RWPE2 (cell line): Measurements from ENCODE around the gene FBXO45.

Source experiments
- ATAC-seq: fragments of 200-7000 bp; cut with Tn5 transposase; 3 replicates; pipeline ENCODE4 v1.9.1; 2021; ENCODE audit warnings: low read depth
- DNase-seq: peaks from one replicate; pipeline ENCODE4 v3.0.0-alpha.2; 2020; ENCODE audit warnings: low spot score
- H3K27ac ChIP-seq: fragments of 450-650 bp; 2 replicates; pipeline ENCODE4 v1.5.1; 2017; ENCODE audit warnings: mild to moderate bottlenecking; ENCODE audit not compliant: poor library complexity, severe bottlenecking
- H3K27me3 ChIP-seq: fragments of 250-450 bp; sonication (Bioruptor Pico); 2 replicates; pipeline ENCODE4 v1.5.1; 2021; ENCODE audit warnings: mild to moderate bottlenecking, moderate library complexity; ENCODE audit not compliant: insufficient read depth, poor library complexity, severe bottlenecking
- H3K36me3 ChIP-seq: fragments of 250-450 bp; sonication (Bioruptor Pico); 2 replicates; pipeline ENCODE4 v1.5.1; 2020; ENCODE audit warnings: low read depth, mild to moderate bottlenecking, moderate library complexity
- H3K4me1 ChIP-seq: fragments of 250-450 bp; sonication (Bioruptor Pico); 2 replicates; pipeline ENCODE4 v1.5.1; 2021; ENCODE audit warnings: mild to moderate bottlenecking, moderate library complexity; ENCODE audit not compliant: insufficient read depth, poor library complexity, severe bottlenecking
- H3K4me3 ChIP-seq: fragments of 250-450 bp; sonication (Bioruptor Pico); 2 replicates; pipeline ENCODE4 v1.5.1; 2021; ENCODE audit warnings: mild to moderate bottlenecking, moderate library complexity; ENCODE audit not compliant: severe bottlenecking
- H3K9me3 ChIP-seq: fragments of 250-450 bp; sonication (Bioruptor Pico); 2 replicates; pipeline ENCODE4 v1.5.1; 2021; ENCODE audit warnings: mild to moderate bottlenecking, moderate library complexity; ENCODE audit not compliant: severe bottlenecking
- CTCF ChIP-seq: fragments of 450-650 bp; IDR thresholded peaks from one replicate; pipeline ENCODE4 v1.5.1; 2017; ENCODE audit warnings: mild to moderate bottlenecking, moderate library complexity; ENCODE audit not compliant: poor library complexity, severe bottlenecking

Gene FBXO45

GRCh38 chr3:196620684-196621083 is 52.2 kb downstream of the FBXO45 start:
- Histone ChIP-seq H3K4me1 (no peaks in the 10 kb centered on the region), H3K27me3 (no peaks in the 10 kb centered on the region), H3K9me3 (no peaks in the 10 kb centered on the region), H3K4me3 (no peak overlapping the region), H3K27ac (no peak overlapping the region), H3K36me3 (no peaks in the 10 kb centered on the region)
- DNase-seq (no peak), ATAC-seq (no peak)
- no peak for TF ChIP-seq CTCF

- DNase-seq = no peak
Observed at GRCh38 chr3:196621611-196622010, 53.2 kb downstream of the FBXO45 start.

GRCh38 chr3:196624067-196624790 is 55.8 kb downstream of the FBXO45 start:
- DNase-seq (no peak), ATAC-seq (no peak)
- H3K27ac ChIP-seq = no peak overlapping the region
- TF ChIP-seq CTCF = no peak
- no peaks in the 10 kb centered on the region for H3K9me3 ChIP-seq
- no peak overlapping the region for H3K4me3 ChIP-seq
- no peaks in the 10 kb centered on the region for H3K36me3 ChIP-seq
- H3K4me1 ChIP-seq = no peaks in the 10 kb centered on the region
- no peaks in the 10 kb centered on the region for H3K27me3 ChIP-seq

More at GRCh38 chr3:196621611-196622010, 53.2 kb downstream of the FBXO45 start:
- no peak overlapping the region for H3K4me3 ChIP-seq
- H3K4me1 ChIP-seq = no peaks in the 10 kb centered on the region
- ATAC-seq = no peak
- no peaks in the 10 kb centered on the region for H3K36me3 ChIP-seq
- no peak for TF ChIP-seq CTCF
- no peaks in the 10 kb centered on the region for H3K9me3 ChIP-seq
- no peaks in the 10 kb centered on the region for H3K27me3 ChIP-seq
- no peak overlapping the region for H3K27ac ChIP-seq

- ATAC-seq = no peak
- H3K27ac ChIP-seq = no peak overlapping the region
- H3K9me3 ChIP-seq = no peaks in the 10 kb centered on the region
- no peak for DNase-seq
- H3K4me3 ChIP-seq = no peak overlapping the region
- H3K27me3 ChIP-seq = no peaks in the 10 kb centered on the region
- H3K36me3 ChIP-seq = no peaks in the 10 kb centered on the region
- H3K4me1 ChIP-seq = no peaks in the 10 kb centered on the region
- TF ChIP-seq CTCF = no peak
Observed at GRCh38 chr3:196624907-196625306, 56.4 kb downstream of the FBXO45 start.

GRCh38 chr3:196625331-196625730 is 56.9 kb downstream of the FBXO45 start:
- Histone ChIP-seq H3K4me1 (no peaks in the 10 kb centered on the region), H3K4me3 (no peak overlapping the region), H3K27me3 (no peaks in the 10 kb centered on the region), H3K27ac (no peak overlapping the region), H3K36me3 (no peaks in the 10 kb centered on the region), H3K9me3 (no peaks in the 10 kb centered on the region)
- DNase-seq (no peak), ATAC-seq (no peak)
- TF ChIP-seq CTCF = no peak
